ENCODE data around the gene RBMS3. TPM values are rescaled to one million over a fixed set of nuclear protein-coding genes. Genes with fewer than 3 reads are reported as not detected.

Gene RBMS3
- total and polyA plus RNA-seq, 2 experiments from 2014 or later, result 34.9 to 37.1 TPM

GRCh38 chr3:29559741-29560465 lies 279.0 kb downstream of the RBMS3 start:
- Histone ChIP-seq H3K4me3 (no peak overlapping the region), H3K4me2 (no peak overlapping the region), H3K27ac (no peak overlapping the region), H2AFZ (no peak overlapping the region), H3K4me1 (ENCODE audit: insufficient read depth) (peaks cover 7% of the 10 kb centered on the region), H3K27me3 (no peaks in the 10 kb centered on the region), H3K79me2 (no peaks in the 10 kb centered on the region), H3K9me2 (replicated peaks; ENCODE audit: insufficient read depth) (no peaks in the 10 kb centered on the region), H4K20me1 (ENCODE audit: insufficient read depth, poor library complexity, severe bottlenecking) (no peaks in the 10 kb centered on the region), H3K36me3 (replicated peaks; ENCODE audit: insufficient read depth, low read depth) (no peaks in the 10 kb centered on the region), H3K9me3 (ENCODE audit: low read depth) (no peaks in the 10 kb centered on the region)
- 81% methylated on average over 1 of the region's 1 CpG for WGBS (ENCODE audit: low lambda C conversion rate, missing lambda C conversion rate)
- no peak for DNase-seq (ENCODE audit: low spot score)
- TF ChIP-seq EZH2phosphoT487 (IDR thresholded peaks at IDR 0.05; ENCODE audit: low read depth, severe bottlenecking, unreplicated experiment), result no peak
- no peak for TF ChIP-seq CTCF (IDR thresholded peaks at IDR 0.05; ENCODE audit: poor library complexity)
- TF ChIP-seq EZH2 (IDR thresholded peaks at IDR 0.05; ENCODE audit: borderline replicate concordance), result no peak

- Histone ChIP-seq H3K4me3 (no peak overlapping the region), H3K36me3 (replicated peaks; ENCODE audit: insufficient read depth, low read depth) (no peaks in the 10 kb centered on the region), H3K4me2 (no peak overlapping the region), H3K9me3 (ENCODE audit: low read depth) (no peaks in the 10 kb centered on the region), H3K9me2 (replicated peaks; ENCODE audit: insufficient read depth) (no peaks in the 10 kb centered on the region), H3K4me1 (ENCODE audit: insufficient read depth) (peaks cover 7% of the 10 kb centered on the region), H3K27ac (no peak overlapping the region), H4K20me1 (ENCODE audit: insufficient read depth, poor library complexity, severe bottlenecking) (no peaks in the 10 kb centered on the region), H2AFZ (no peak overlapping the region), H3K79me2 (no peaks in the 10 kb centered on the region), H3K27me3 (no peaks in the 10 kb centered on the region)
- TF ChIP-seq EZH2phosphoT487 (IDR thresholded peaks at IDR 0.05; ENCODE audit: low read depth, severe bottlenecking, unreplicated experiment), result no peak
- no peak for TF ChIP-seq CTCF (IDR thresholded peaks at IDR 0.05; ENCODE audit: poor library complexity)
- TF ChIP-seq EZH2 (IDR thresholded peaks at IDR 0.05; ENCODE audit: borderline replicate concordance), result no peak
- DNase-seq (ENCODE audit: low spot score), result no peak
- 89% methylated on average over 4 of the region's 4 CpGs for WGBS (ENCODE audit: low lambda C conversion rate, missing lambda C conversion rate)
Observed at GRCh38 chr3:29561651-29562149, 280.8 kb downstream of the RBMS3 start.

- TF ChIP-seq EZH2 (IDR thresholded peaks at IDR 0.05; ENCODE audit: borderline replicate concordance) (no peak), CTCF (IDR thresholded peaks at IDR 0.05; ENCODE audit: poor library complexity) (no peak), EZH2phosphoT487 (IDR thresholded peaks at IDR 0.05; ENCODE audit: low read depth, severe bottlenecking, unreplicated experiment) (no peak)
- Histone ChIP-seq H3K9me3 (ENCODE audit: low read depth) (no peaks in the 10 kb centered on the region), H3K4me1 (ENCODE audit: insufficient read depth) (no peaks in the 10 kb centered on the region), H3K36me3 (replicated peaks; ENCODE audit: insufficient read depth, low read depth) (no peaks in the 10 kb centered on the region), H3K27ac (no peak overlapping the region), H3K4me3 (no peak overlapping the region), H3K27me3 (no peaks in the 10 kb centered on the region), H3K9me2 (replicated peaks; ENCODE audit: insufficient read depth) (no peaks in the 10 kb centered on the region), H3K4me2 (no peak overlapping the region), H4K20me1 (ENCODE audit: insufficient read depth, poor library complexity, severe bottlenecking) (no peaks in the 10 kb centered on the region), H3K79me2 (no peaks in the 10 kb centered on the region), H2AFZ (no peak overlapping the region)
- DNase-seq (ENCODE audit: low spot score), result no peak
Observed at GRCh38 chr3:29565236-29565635, 284.4 kb downstream of the RBMS3 start.

All from hepatocyte (in vitro differentiated cells).